Heart right ventricle (tissue), 16 donors: ENCODE results near the gene CXorf66. TPM values are rescaled to one million over a fixed set of nuclear protein-coding genes. Genes with fewer than 3 reads are reported as not detected.

Experiments used
- ATAC-seq, 8 donors: fragments of 200-7000 bp; cut with Tn5 transposase; one replicate each; pipeline ENCODE4 v1.9.1; 2020; ENCODE audit warnings: mild to moderate bottlenecking in 8 of 8, moderate library complexity in 8 of 8, moderate number of reproducible peaks in 1 of 8
- DNase-seq, 2 donors: peaks; one replicate each; pipeline ENCODE4 v3.0.0-alpha.2; 2020
- H3K27ac ChIP-seq, 10 donors: fragments of 200-600 bp; sonication (generic) in 2 of 10; one replicate each; pipeline versions ENCODE4 v1.5.0 to v1.8.0; 2020 to 2022; ENCODE audit warnings: mild to moderate bottlenecking in 3 of 10
- H3K27me3 ChIP-seq, 7 donors: fragments of 200-600 bp; one replicate each; pipeline ENCODE4 v1.8.0; 2021 to 2022; ENCODE audit warnings: mild to moderate bottlenecking in 2 of 7
- H3K36me3 ChIP-seq, 9 donors: fragments of 200-600 bp; sonication (generic) in 1 of 9; one replicate each; pipeline versions ENCODE4 v1.5.0 to v1.8.0; 2020 to 2022; ENCODE audit warnings: mild to moderate bottlenecking in 2 of 9
- H3K4me1 ChIP-seq, 9 donors: fragments of 200-600 bp; sonication (generic) in 1 of 9; one replicate each; pipeline versions ENCODE4 v1.5.0 to v1.8.0; 2020 to 2022; ENCODE audit warnings: mild to moderate bottlenecking in 4 of 9
- H3K4me3 ChIP-seq, 10 donors: fragments of 200-600 bp; sonication (generic) in 2 of 10; one replicate each; pipeline versions ENCODE4 v1.5.0 to v1.8.0; 2020 to 2022; ENCODE audit warnings: mild to moderate bottlenecking in 7 of 10, moderate library complexity in 2 of 10
- H3K9me3 ChIP-seq, 11 donors: fragments of 200-600 bp in 10 of 11; sonication (generic) in 2 of 11; one replicate each; pipeline versions ENCODE4 v1.5.0 to v1.8.0; 2013 to 2022; ENCODE audit warnings: mild to moderate bottlenecking in 2 of 11, control low read depth in 1 of 11, moderate library complexity in 1 of 11
- CTCF ChIP-seq, 9 donors: fragments of 200-600 bp; sonication (generic) in 2 of 9; IDR thresholded peaks; one replicate each; pipeline versions ENCODE4 v1.5.0 to v1.8.0; 2021 to 2022; ENCODE audit warnings: antibody characterized with exemption in 9 of 9, mild to moderate bottlenecking in 5 of 9, moderate library complexity in 1 of 9
- WGBS, 2 donors: extraction: QIAGEN DNeasy Blood & Tissue Kit; methylation state at CpG; one replicate each; pipeline ENCODE4 v1.1.7; 2013; ENCODE audit warnings: inconsistent platforms in 1 of 2; 5-methylcytosine and 5-hydroxymethylcytosine counted together
- intact Hi-C, 10 donors: fragments of 100-400 bp; cut with DNase I; formaldehyde crosslinking; loops; one replicate each; pipeline versions ENCODE4 v1.11.1 to v1.14.2; 2022
- long read RNA-seq, 3 donors: library from polyadenylated mRNA; unstranded; transcript quantifications; one replicate each; pipeline ENCODE4 v2.0.0, GENCODE V29; 2020 to 2021
- polyA plus RNA-seq, 2 donors: library from polyadenylated mRNA; stranded (reverse); fragments of 200-250 nt; gene quantifications; one replicate each; pipeline ENCODE4 v1.2.3, GENCODE V29; 2013
- total RNA-seq, 10 donors: library from RNA; stranded (reverse); fragmentation: NEBNext Ultra II Directional in 3 of 10; extraction: Animal tissue kit (Norgen Biotek cat#: 25700) in 3 of 10; gene quantifications; one replicate each; pipeline versions ENCODE4 v1.2.1 to v1.2.4, GENCODE V29; 2021 to 2023
- donor health status: Arrhythmogenic right ventricular cardiomyopathy.
- donor health status: ischemic (EF 13 %, LVEDD 7.1; RV severe dilation, severe dysfunction).
- donor health status: healthy with polysubstance abuse.
- donor health status: DM: no; HTN: yes; CAD: no.
- donor health status: DM: no; HTN: no; CAD: no.
- donor health status: ischemic (EF 25% LVEDD 6.9; RV normal size, moderate dysfunction).
- donor health status: ischemic (EF 25% LVEDD 5.7; RV mildly dilated, moderate dysfunction).
- donor health status: healthy.
- donor health status: DM: yes; HTN: yes; CAD: no.
- donor health status: Ischemic cardiomyopathy.
- donor health status: ischemic (EF 35%, LVEDD 5.7; RV mildly dilated, moderate dysfunction).
- donor health status: nonischemic (EF 11% LVEDD 7.7; RV severe dilation, severe dysfunction).
- donor health status: DM: yes; HTN: yes; CAD: no.
- donor health status: PGD.
- donor health status: ischemic (EF 29% LVEDD 5.4; RV normal size, mild dysfunction).
- donor health status: nonischemic (EF 23%, LVEDD 6.1; RV moderate dilation, normal function).

Gene CXorf66
- total RNA-seq (not detected), polyA plus RNA-seq (not detected)
- long read RNA-seq, donor 1: 0 reads
- long read RNA-seq, donor 2: 0 reads
- long read RNA-seq, donor 3: 0 reads

GRCh38 chrX:139965421-139965820 lies at the start of gene CXorf66:
CXorf66 (minus strand) TSS chrX:139965521; CDS start chrX:139965496, 25 bp downstream.
- no peak for ATAC-seq
- TF ChIP-seq CTCF (IDR thresholded peaks at IDR 0.05): no peak
- intact Hi-C loops: no loop called here
- H3K27ac ChIP-seq: no peak within 1 kb of the TSS
- no peak for DNase-seq
- H3K27me3 ChIP-seq: peaks cover 0 to 11% (median 0%) of the 10 kb centered on the region in 7 donors
- no peaks in the 10 kb centered on the region for H3K36me3 ChIP-seq
- H3K9me3 ChIP-seq: no peaks in the 10 kb centered on the region
- no peaks in the 10 kb centered on the region for H3K4me1 ChIP-seq
- 88 to 93% methylated on average over 7 of the region's 7 CpGs for WGBS, 2 donors
- no peak within 1 kb of the TSS for H3K4me3 ChIP-seq

- H3K9me3 ChIP-seq: no peaks in the 10 kb centered on the region
- no peaks in the 10 kb centered on the region for H3K36me3 ChIP-seq
- H3K27ac ChIP-seq: no peak overlapping the region
- ATAC-seq (no peak), DNase-seq (no peak)
- WGBS, 2 donors: 79 to 81% methylated on average over 3 of the region's 3 CpGs
- no peaks in the 10 kb centered on the region for H3K27me3 ChIP-seq
- no peaks in the 10 kb centered on the region for H3K4me1 ChIP-seq
- no peak for TF ChIP-seq CTCF (IDR thresholded peaks at IDR 0.05)
- intact Hi-C loops: no loop called here
- no peak overlapping the region for H3K4me3 ChIP-seq
Observed at GRCh38 chrX:139982856-139983255, 17.5 kb upstream of the CXorf66 start.

GRCh38 chrX:139974471-139974870 lies 9.2 kb upstream of the CXorf66 start:
- 81 to 84% methylated on average over 3 of the region's 3 CpGs for WGBS, 2 donors
- H3K27me3 ChIP-seq: peaks cover 0 to 27% (median 0%) of the 10 kb centered on the region in 7 donors
- intact Hi-C loops: no loop called here

More at GRCh38 chrX:139974471-139974870, 9.2 kb upstream of the CXorf66 start:
- Histone ChIP-seq H3K9me3 (peaks cover 0 to 8% (median 0%) of the 10 kb centered on the region in 11 donors), H3K27ac (no peak overlapping the region), H3K36me3 (no peaks in the 10 kb centered on the region), H3K4me3 (no peak overlapping the region), H3K4me1 (no peaks in the 10 kb centered on the region)
- TF ChIP-seq CTCF (IDR thresholded peaks at IDR 0.05): no peak
- DNase-seq (no peak), ATAC-seq (no peak)
